GM12801 (cell line): ENCODE data around the gene SMIM29.

Experiments
- CTCF ChIP-seq: IDR thresholded peaks from one replicate; pipeline ENCODE4 v1.5.1; 2011; ENCODE audit warnings: control low read depth; ENCODE audit not compliant: insufficient read length; ENCODE audit errors: extremely low read depth

SMIM29 gene

GRCh38 chr6:34243131-34243771 lies 5.6 kb downstream of the SMIM29 start:
- no peak for TF ChIP-seq CTCF

GRCh38 chr6:34242252-34243130 lies 6.3 kb downstream of the SMIM29 start:
- TF ChIP-seq CTCF: no peak

GRCh38 chr6:34241351-34242215 lies 7.2 kb downstream of the SMIM29 start:
- TF ChIP-seq CTCF: no peak

GRCh38 chr6:34240329-34241248 lies 8.2 kb downstream of the SMIM29 start:
- TF ChIP-seq CTCF: no peak

- TF ChIP-seq CTCF: no peak
Measured at GRCh38 chr6:34239893-34240292, 8.9 kb downstream of the SMIM29 start.

- TF ChIP-seq CTCF: no peak
Measured at GRCh38 chr6:34239500-34239825, 9.3 kb downstream of the SMIM29 start.
